ENCODE data around the gene FRS3. TPM values are rescaled to one million over a fixed set of nuclear protein-coding genes. Genes with fewer than 3 reads are reported as not detected.

The FRS3 gene
- total and polyA plus RNA-seq, 9 of the 15 experiments (the other 6 are each of a cell fraction or from before 2014, with no cell fraction given), result 0.03 to 3.7 (median 1.6) TPM

DNA sequence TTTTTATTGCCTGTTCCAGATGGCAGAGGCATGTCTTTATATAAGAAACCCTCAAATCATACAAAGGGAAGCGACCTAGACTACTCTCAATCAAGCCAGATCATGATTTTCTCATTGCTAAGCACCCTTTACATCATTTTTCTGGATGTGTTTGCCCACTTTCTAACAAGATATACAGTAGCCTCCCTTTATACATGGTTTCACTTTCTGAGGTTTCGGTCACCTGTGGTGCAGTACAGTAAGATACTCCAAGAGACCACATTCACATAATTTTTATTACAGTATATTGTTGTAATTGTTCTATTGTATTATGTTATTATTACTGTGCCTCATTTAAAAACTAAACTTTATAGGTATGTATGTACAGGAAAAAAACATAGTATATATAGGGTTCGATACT is 31.4 kb upstream of the FRS3 start (continued):
- TF ChIP-seq, protein P1, sequence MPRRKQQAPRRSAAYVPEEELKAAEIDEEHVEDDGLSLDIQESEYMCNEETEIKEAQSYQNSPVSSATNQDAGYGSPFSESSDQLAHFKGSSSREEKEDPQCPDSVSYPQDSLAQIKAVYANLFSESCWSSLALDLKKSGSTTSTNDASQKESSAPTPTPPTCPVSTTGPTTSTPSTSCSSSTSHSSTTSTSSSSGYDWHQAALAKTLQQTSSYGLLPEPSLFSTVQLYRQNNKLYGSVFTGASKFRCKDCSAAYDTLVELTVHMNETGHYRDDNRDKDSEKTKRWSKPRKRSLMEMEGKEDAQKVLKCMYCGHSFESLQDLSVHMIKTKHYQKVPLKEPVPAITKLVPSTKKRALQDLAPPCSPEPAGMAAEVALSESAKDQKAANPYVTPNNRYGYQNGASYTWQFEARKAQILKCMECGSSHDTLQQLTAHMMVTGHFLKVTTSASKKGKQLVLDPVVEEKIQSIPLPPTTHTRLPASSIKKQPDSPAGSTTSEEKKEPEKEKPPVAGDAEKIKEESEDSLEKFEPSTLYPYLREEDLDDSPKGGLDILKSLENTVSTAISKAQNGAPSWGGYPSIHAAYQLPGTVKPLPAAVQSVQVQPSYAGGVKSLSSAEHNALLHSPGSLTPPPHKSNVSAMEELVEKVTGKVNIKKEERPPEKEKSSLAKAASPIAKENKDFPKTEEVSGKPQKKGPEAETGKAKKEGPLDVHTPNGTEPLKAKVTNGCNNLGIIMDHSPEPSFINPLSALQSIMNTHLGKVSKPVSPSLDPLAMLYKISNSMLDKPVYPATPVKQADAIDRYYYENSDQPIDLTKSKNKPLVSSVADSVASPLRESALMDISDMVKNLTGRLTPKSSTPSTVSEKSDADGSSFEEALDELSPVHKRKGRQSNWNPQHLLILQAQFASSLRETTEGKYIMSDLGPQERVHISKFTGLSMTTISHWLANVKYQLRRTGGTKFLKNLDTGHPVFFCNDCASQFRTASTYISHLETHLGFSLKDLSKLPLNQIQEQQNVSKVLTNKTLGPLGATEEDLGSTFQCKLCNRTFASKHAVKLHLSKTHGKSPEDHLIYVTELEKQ (CRISPR knock-in tag; IDR thresholded peaks at IDR 0.05), result no peak

- WGBS (ENCODE audit: insufficient coverage, low coverage, missing lambda C conversion rate), result 93% methylated on average over 47 of the region's 74 CpGs
- FAIRE-seq (no peak), DNase-seq (ENCODE audit: extremely low read depth in 1 of 4, low spot score in 3 of 4) (no peak), ATAC-seq (no peak)
- ChIA-PET CTCF (ENCODE audit: low intra/inter-chr PET ratio) (no interaction called here), POLR2A (interaction anchor here (0.9 to 1.2 kb wide), 2 partner anchors 10 kb away, joined by 3 read pairs; no protein-coding TSS in a partner anchor)
- H3K9ac ChIP-seq (ENCODE audit: insufficient read depth in 1 of 2, low read depth in 2 of 2, low read length in 2 of 2), result no peak overlapping the region
- no peak overlapping the region for H3K27ac ChIP-seq (ENCODE audit: extremely low read depth, low read depth, low read length)
- intact Hi-C loops (cut with micrococcal nuclease), result no loop called here
- peaks cover 8% of the 10 kb centered on the region; the same call in 1 of the 3 replicates for H3K36me3 ChIP-seq (ENCODE audit: control insufficient read depth, insufficient read depth, low read length)
- no peak overlapping the region for H3K4me3 ChIP-seq
- H3K79me2 ChIP-seq (ENCODE audit: control insufficient read depth, insufficient read depth, low read length), result no peaks in the 10 kb centered on the region
- no peak overlapping the region for H3K4me2 ChIP-seq (ENCODE audit: insufficient read depth, low read length)
- no peak overlapping the region for H2AFZ ChIP-seq (ENCODE audit: low read depth, low read length)
- no TSS peak for BruUV-seq (replicated peaks)
- H3K27me3 ChIP-seq (ENCODE audit: control insufficient read depth in 2 of 2, insufficient read depth in 2 of 2, low read length in 2 of 2), result no peaks in the 10 kb centered on the region
- H3K9me1 ChIP-seq (ENCODE audit: control insufficient read depth, insufficient read depth, low read length), result no peaks in the 10 kb centered on the region
- no peaks in the 10 kb centered on the region for H4K20me1 ChIP-seq (replicated peaks; ENCODE audit: control insufficient read depth, insufficient read depth, low read length)
- peaks cover 0 to 3% of the 10 kb centered on the region in 2 experiments; a peak in 1 of 5 replicates for H3K4me1 ChIP-seq (replicated peaks in 1 of 2; ENCODE audit: control insufficient read depth in 2 of 2, insufficient read depth in 2 of 2, low read length in 2 of 2)
- in situ Hi-C loops (cut with MboI), result no loop called here
- H3K9me3 ChIP-seq (replicated peaks; ENCODE audit: control insufficient read depth, insufficient read depth, low read depth, low read length), result no peaks in the 10 kb centered on the region
- no peak for TF ChIP-seq RHOXF2B (CRISPR knock-in tag; conservative IDR thresholded peaks at IDR 0.05)
- no peak for TF ChIP-seq EZH2 (IDR thresholded peaks at IDR 0.05; ENCODE audit: borderline replicate concordance, low read depth, low read length)
- TF ChIP-seq, protein P2, sequence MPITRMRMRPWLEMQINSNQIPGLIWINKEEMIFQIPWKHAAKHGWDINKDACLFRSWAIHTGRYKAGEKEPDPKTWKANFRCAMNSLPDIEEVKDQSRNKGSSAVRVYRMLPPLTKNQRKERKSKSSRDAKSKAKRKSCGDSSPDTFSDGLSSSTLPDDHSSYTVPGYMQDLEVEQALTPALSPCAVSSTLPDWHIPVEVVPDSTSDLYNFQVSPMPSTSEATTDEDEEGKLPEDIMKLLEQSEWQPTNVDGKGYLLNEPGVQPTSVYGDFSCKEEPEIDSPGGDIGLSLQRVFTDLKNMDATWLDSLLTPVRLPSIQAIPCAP (CRISPR knock-in tag; IDR thresholded peaks at IDR 0.05; ENCODE audit: borderline replicate concordance), result no peak
- TF ChIP-seq RBM14 (IDR thresholded peaks at IDR 0.05; ENCODE audit: borderline replicate concordance, insufficient read depth, low read depth, low read length), result 0 out of 2 replicates have a peak, but pooled peaks have one; percentile 49
- no peak for TF ChIP-seq POLR2B (IDR thresholded peaks at IDR 0.05; ENCODE audit: low read depth, partially characterized antibody)
- TF ChIP-seq SREBF1 (IDR thresholded peaks at IDR 0.05; ENCODE audit: borderline replicate concordance, low read depth, low read length), result no peak
- no peak for TF ChIP-seq ZNF507 (tag; conservative IDR thresholded peaks at IDR 0.05)
- TF ChIP-seq, protein P3, sequence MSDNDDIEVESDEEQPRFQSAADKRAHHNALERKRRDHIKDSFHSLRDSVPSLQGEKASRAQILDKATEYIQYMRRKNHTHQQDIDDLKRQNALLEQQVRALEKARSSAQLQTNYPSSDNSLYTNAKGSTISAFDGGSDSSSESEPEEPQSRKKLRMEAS (CRISPR knock-in tag; IDR thresholded peaks at IDR 0.05), result 0 out of 2 replicates have a peak, but pooled peaks have one; percentile 26
- no peak for TF ChIP-seq MTA3 (IDR thresholded peaks at IDR 0.05; ENCODE audit: borderline replicate concordance)
- TF ChIP-seq C11orf30 (IDR thresholded peaks at IDR 0.05; ENCODE audit: low read depth), result no peak
- no peak for TF ChIP-seq ZNF586 (CRISPR knock-in tag; conservative IDR thresholded peaks at IDR 0.05)
- TF ChIP-seq SAFB (IDR thresholded peaks at IDR 0.05; ENCODE audit: borderline replicate concordance, low read depth, low read length), result no peak
- TF ChIP-seq KAT7 (CRISPR knock-in tag; IDR thresholded peaks at IDR 0.05; ENCODE audit: borderline replicate concordance), result no peak
These were observed 26.4 kb upstream of the FRS3 start for GRCh38 chr6:41805830-41806774.

Data from K562 (cell line).